ENCODE measurements around the gene FOXA2.

The FOXA2 gene

GRCh38 chr20:22583773-22584521 is 425 bp downstream of the FOXA2 start:
- no peak for DNase-seq (ENCODE audit: low read depth, low spot score)

- no peak for DNase-seq (ENCODE audit: low read depth, low spot score)
Measured at GRCh38 chr20:22582964-22583772, 1.2 kb downstream of the FOXA2 start.

GRCh38 chr20:22582386-22582963 is 1.9 kb downstream of the FOXA2 start:
- DNase-seq (ENCODE audit: low read depth, low spot score): no peak

- no peak for DNase-seq (ENCODE audit: low read depth, low spot score)
Measured at GRCh38 chr20:22581437-22582385, 2.7 kb downstream of the FOXA2 start.

- DNase-seq (ENCODE audit: low read depth, low spot score): no peak
Measured at GRCh38 chr20:22579711-22580697, 4.4 kb downstream of the FOXA2 start.

GRCh38 chr20:22579119-22579427 is 5.3 kb downstream of the FOXA2 start:
- DNase-seq (ENCODE audit: low read depth, low spot score): no peak

GRCh38 chr20:22578221-22579118 is 5.9 kb downstream of the FOXA2 start:
- no peak for DNase-seq (ENCODE audit: low read depth, low spot score)

- no peak for DNase-seq (ENCODE audit: low read depth, low spot score)
Measured at GRCh38 chr20:22577515-22578220, 6.7 kb downstream of the FOXA2 start.

GRCh38 chr20:22576733-22577514 is 7.4 kb downstream of the FOXA2 start:
- DNase-seq (ENCODE audit: low read depth, low spot score): no peak

GRCh38 chr20:22576273-22576672 is 8.1 kb downstream of the FOXA2 start:
- DNase-seq (ENCODE audit: low read depth, low spot score): no peak

- DNase-seq (ENCODE audit: low read depth, low spot score): no peak
Measured at GRCh38 chr20:22575737-22576136, 8.6 kb downstream of the FOXA2 start.

- no peak for DNase-seq (ENCODE audit: low read depth, low spot score)
Measured at GRCh38 chr20:22575087-22575721, 9.2 kb downstream of the FOXA2 start.

GRCh38 chr20:22574545-22575086 is 9.8 kb downstream of the FOXA2 start:
- no peak for DNase-seq (ENCODE audit: low read depth, low spot score)

GRCh38 chr20:22572491-22572890 is 11.9 kb downstream of the FOXA2 start:
- DNase-seq (ENCODE audit: low read depth, low spot score): no peak

GRCh38 chr20:22572023-22572422 is 12.3 kb downstream of the FOXA2 start:
- DNase-seq (ENCODE audit: low read depth, low spot score): no peak

- DNase-seq (ENCODE audit: low read depth, low spot score): no peak
Measured at GRCh38 chr20:22569353-22569752, 15.0 kb downstream of the FOXA2 start.

GRCh38 chr20:22568872-22569344 is 15.5 kb downstream of the FOXA2 start:
- no peak for DNase-seq (ENCODE audit: low read depth, low spot score)

All from smooth muscle cell of the brain vasculature (primary cell).